Nephron progenitor cell (in vitro differentiated cells): ENCODE measurements around the gene SHC2.
"Not testable (repeated sequence)": the region's sequence is repeated elsewhere in the genome, so short reads cannot be mapped to it uniquely, and the experiment has no call there.

Experiments
- DNase-seq: peaks from one replicate; pipeline ENCODE4 v3.0.0; 2021
- H3K27ac Mint-ChIP-seq: 2 replicates; pipeline ENCODE4 v1.8.0; 2021; ENCODE audit warnings: mild to moderate bottlenecking, moderate library complexity, mixed read lengths
- H3K27me3 Mint-ChIP-seq: 2 replicates; pipeline ENCODE4 v1.8.0; 2021; ENCODE audit warnings: mild to moderate bottlenecking, low read depth, mixed read lengths; ENCODE audit not compliant: poor library complexity
- H3K36me3 Mint-ChIP-seq: 2 replicates; pipeline ENCODE4 v1.8.0; 2021; ENCODE audit warnings: low read depth, mixed read lengths
- H3K4me1 Mint-ChIP-seq: 2 replicates; pipeline ENCODE4 v1.8.0; 2021; ENCODE audit warnings: mixed read lengths
- H3K4me3 Mint-ChIP-seq: 2 replicates; pipeline ENCODE4 v1.8.0; 2021; ENCODE audit warnings: mild to moderate bottlenecking, moderate library complexity, mixed read lengths
- H3K9me3 Mint-ChIP-seq: 2 replicates; pipeline ENCODE4 v1.8.0; 2021; ENCODE audit warnings: mild to moderate bottlenecking, moderate library complexity, mixed read lengths
- TF ChIP-seq, protein P1 (sequence below): fragments of 200-600 bp; sonication (generic); IDR thresholded peaks from 2 replicates; pipeline ENCODE4 v1.5.0; 2021; ENCODE audit warnings: antibody characterized with exemption

Gene SHC2

DNA sequence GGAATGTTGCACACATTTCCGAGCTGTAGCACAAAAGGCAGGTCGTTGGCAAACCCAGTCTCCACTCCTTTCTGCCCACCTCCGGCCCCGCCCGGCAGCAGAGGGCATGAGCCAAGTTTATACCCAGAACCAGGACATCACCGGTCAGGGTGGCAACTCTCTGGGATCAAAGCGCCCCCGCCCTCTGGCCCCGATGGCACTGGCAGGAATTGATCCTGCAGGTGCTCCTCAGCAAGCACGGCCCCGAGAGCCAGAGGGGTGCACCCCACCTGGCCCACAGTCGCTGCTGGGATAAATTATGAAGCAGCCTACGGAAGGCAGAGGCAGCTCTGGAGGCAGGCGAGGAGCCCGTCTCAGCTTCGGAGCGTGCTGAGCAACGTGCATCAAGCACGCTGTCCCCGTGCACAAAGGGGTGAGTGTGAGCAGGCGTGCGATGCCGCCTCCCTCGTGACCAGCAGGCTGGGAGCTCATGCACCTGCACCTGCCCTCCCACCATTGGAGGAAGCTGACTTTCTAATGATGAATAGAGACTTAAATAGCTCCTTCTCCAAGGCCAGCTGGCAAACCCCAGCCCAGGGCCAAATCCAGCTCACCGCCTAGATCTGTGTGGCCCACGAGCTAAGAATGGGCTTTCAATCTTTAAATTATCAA is 25.7 kb downstream of the SHC2 start:
- Mint-ChIP-seq H3K27ac (no peak overlapping the region), H3K4me1 (peaks cover 26% of the 10 kb centered on the region), H3K27me3 (peaks cover 2% of the 10 kb centered on the region), H3K36me3 (peaks cover 22% of the 10 kb centered on the region), H3K9me3 (peaks cover 8% of the 10 kb centered on the region), H3K4me3 (peak overlapping the region; percentile 32)
- no peak for DNase-seq
- TF ChIP-seq, protein P1, sequence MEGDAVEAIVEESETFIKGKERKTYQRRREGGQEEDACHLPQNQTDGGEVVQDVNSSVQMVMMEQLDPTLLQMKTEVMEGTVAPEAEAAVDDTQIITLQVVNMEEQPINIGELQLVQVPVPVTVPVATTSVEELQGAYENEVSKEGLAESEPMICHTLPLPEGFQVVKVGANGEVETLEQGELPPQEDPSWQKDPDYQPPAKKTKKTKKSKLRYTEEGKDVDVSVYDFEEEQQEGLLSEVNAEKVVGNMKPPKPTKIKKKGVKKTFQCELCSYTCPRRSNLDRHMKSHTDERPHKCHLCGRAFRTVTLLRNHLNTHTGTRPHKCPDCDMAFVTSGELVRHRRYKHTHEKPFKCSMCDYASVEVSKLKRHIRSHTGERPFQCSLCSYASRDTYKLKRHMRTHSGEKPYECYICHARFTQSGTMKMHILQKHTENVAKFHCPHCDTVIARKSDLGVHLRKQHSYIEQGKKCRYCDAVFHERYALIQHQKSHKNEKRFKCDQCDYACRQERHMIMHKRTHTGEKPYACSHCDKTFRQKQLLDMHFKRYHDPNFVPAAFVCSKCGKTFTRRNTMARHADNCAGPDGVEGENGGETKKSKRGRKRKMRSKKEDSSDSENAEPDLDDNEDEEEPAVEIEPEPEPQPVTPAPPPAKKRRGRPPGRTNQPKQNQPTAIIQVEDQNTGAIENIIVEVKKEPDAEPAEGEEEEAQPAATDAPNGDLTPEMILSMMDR = no peak

DNA sequence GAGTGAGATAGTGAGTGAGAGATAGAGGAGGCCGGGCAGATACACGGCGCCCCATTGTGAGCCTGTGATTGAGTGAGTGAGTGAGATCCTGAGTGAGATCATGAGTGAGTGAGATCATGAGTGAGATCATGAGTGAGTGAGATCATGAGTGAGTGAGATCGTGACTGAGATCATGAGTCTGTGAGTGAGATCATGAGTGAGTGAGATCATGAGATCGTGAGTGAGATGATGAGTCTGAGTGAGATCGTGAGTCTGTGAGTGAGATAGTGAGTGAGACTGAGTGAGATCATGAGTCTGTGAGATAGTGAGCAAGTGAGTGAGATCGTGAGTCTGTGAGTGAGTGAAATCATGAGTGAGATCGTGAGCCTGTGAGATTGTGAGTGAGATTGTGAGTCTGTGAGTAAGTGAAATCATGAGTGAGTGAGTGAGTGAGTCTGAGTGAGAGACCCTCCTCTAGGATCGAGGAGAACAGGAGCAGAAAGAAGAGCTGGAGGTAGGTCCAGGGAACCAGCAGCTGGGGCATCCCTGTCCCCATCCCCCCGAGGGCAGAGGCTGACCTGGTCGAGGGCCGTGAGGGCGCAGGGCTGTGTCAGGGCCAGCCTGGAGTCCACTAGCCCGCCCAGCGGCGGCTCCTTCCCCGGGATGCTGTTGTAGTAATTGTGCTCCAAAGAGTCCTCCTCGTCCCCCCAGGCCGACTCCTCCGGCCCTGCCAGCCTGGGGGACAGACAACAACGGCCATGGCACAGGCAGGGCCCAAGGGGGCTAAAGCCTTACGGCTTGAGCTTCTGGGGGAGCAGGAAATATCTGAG is 26.5 kb downstream of the SHC2 start:
- Mint-ChIP-seq H3K27me3 (peaks cover 2% of the 10 kb centered on the region), H3K9me3 (peaks cover 14% of the 10 kb centered on the region), H3K27ac (no peak overlapping the region), H3K4me3 (no peak overlapping the region), H3K4me1 (peaks cover 26% of the 10 kb centered on the region), H3K36me3 (peaks cover 30% of the 10 kb centered on the region)
- no peak for DNase-seq
- TF ChIP-seq, protein P1 = no peak

DNA sequence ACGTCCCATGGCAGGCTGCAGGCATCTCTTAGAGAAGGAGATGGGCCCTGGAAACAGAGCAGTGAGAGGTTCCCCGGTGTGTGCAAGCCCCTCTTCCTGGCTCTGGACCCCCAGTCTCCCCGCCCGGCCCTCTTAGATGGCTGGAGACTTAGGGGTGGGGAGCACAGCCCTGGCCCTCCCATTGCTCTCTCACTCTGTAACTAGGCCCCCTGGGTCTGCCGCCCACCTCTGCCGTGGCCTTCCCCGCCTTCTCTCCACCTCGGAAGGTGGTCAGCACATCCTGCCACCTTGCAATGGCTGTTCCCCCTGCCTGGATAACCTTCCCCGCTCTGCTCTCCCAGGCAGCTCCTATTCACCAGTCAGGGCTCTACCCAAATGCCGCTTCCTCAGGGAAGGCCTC is 30.1 kb downstream of the SHC2 start:
- Mint-ChIP-seq H3K4me3 (no peak overlapping the region), H3K27ac (no peak overlapping the region), H3K4me1 (peaks cover 17% of the 10 kb centered on the region), H3K9me3 (peaks cover 14% of the 10 kb centered on the region), H3K27me3 (peaks cover 20% of the 10 kb centered on the region), H3K36me3 (peaks cover 41% of the 10 kb centered on the region)
- TF ChIP-seq, protein P1 = no peak
- DNase-seq = no peak

DNA sequence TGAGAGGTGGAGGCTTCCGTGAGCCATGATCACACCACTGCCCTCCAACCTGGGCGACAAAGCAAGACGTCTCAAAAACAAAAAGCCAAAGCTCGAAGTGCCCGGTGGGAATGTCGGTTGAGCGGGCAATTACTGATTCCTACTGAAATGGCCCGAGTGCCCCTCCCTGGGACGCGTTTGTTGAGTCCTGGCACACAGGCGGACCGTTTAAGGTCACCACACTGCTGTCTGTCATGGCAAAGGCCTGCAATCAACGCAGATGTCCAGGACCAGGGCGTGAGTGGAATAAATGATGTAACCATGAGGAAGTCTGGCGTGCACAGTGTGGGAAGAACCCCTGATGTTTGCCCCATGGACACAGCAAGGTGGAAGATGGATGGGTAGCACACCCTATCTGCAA is 32.7 kb downstream of the SHC2 start:
- Mint-ChIP-seq H3K27ac (peak overlapping the region; percentile 25), H3K36me3 (peaks cover 51% of the 10 kb centered on the region), H3K27me3 (peaks cover 25% of the 10 kb centered on the region), H3K4me1 (peaks cover 8% of the 10 kb centered on the region), H3K4me3 (no peak overlapping the region), H3K9me3 (peaks cover 14% of the 10 kb centered on the region)
- TF ChIP-seq, protein P1 = no peak
- no peak for DNase-seq

DNA sequence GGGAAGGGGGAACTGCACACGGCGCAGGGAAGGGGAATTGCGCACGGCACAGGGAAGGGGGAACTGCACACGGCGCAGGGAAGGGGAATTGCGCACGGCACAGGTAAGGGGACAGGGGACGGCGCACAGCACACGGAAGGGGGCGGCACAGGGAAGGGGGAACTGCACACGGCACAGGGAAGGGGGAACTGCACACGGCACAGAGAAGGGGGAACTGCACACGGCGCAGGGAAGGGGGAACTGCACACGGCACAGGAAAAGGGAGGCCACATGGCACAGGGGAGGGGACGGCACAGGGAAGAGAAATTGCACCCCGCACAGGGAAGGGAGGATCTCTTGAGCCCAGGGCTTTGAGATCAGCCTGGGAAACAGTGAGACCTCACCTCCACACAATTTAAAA is 33.2 kb downstream of the SHC2 start:
- H3K36me3 Mint-ChIP-seq = peaks cover 53% of the 10 kb centered on the region
- H3K27me3 Mint-ChIP-seq = peaks cover 27% of the 10 kb centered on the region
- not testable (repeated sequence) for H3K4me3 Mint-ChIP-seq, DNase-seq, H3K4me1 Mint-ChIP-seq
- H3K27ac Mint-ChIP-seq = peak overlapping the region; percentile 25
- H3K9me3 Mint-ChIP-seq = peaks cover 16% of the 10 kb centered on the region

DNA sequence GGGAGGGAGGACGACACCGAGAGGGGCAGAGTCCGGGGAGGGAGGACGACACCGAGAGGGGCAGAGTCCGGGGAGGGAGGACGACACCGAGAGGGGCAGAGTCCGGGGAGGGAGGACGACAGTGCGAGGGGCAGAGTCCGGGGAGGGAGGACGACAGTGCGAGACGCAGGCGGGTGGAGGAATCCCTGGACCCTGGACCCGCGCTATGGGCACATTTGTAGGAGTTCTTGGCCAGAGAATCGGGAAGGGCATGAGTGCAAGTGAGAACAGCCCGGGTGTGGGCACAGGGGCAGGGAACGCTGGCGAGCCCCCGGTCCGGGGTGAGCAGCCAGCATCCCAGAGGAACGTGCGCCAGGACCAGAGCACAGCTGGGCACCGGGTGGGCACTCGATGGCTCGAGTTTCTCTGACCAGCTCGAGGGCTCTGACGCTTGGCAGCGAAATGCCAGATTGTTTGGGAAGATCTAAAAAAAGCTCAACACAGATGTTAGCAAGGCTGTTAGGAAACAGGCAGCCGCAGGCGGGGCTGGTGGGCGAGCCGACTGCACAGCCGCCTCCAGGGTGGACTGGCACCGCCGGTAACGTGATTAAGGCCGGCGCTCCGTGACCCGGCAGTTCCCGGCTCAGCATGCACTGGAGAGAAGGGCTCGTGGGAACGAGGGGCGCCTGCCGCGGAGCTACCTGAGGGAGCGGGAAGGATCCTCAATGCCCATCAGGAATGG is 33.9 kb downstream of the SHC2 start:
- Mint-ChIP-seq H3K36me3 (peaks cover 56% of the 10 kb centered on the region), H3K27me3 (peaks cover 29% of the 10 kb centered on the region)
- TF ChIP-seq, protein P1 = no peak

More for the DNA sequence above, 33.9 kb downstream of the SHC2 start:
- Mint-ChIP-seq H3K9me3 (peaks cover 18% of the 10 kb centered on the region), H3K27ac (no peak overlapping the region), H3K4me3 (no peak overlapping the region), H3K4me1 (peaks cover 8% of the 10 kb centered on the region)
- no peak for DNase-seq
